Measurements from ENCODE around the gene STK24. TPM values are rescaled to one million over a fixed set of nuclear protein-coding genes. Genes with fewer than 3 reads are reported as not detected.

STK24 gene
- total and polyA plus RNA-seq, 2 experiments from 2014 or later: 83.3 to 98.0 TPM

- Histone ChIP-seq H3K36me3 (no peaks in the 10 kb centered on the region), H3K4me1 (ENCODE audit: low read depth) (peaks cover 77% of the 10 kb centered on the region), H3K27ac (peak overlapping the region; percentile 98), H3K9me3 (ENCODE audit: low read depth) (no peaks in the 10 kb centered on the region), H3K27me3 (no peaks in the 10 kb centered on the region), H3K4me3 (no peak overlapping the region)
- no peak for TF ChIP-seq CTCF (IDR thresholded peaks at IDR 0.05; ENCODE audit: low read depth, low read length)
- peak; percentile 15 to 21 for DNase-seq (ENCODE audit: low read depth in 1 of 2, low spot score in 1 of 2)
Measured at GRCh38 chr13:98480915-98481877, 95.7 kb downstream of the STK24 start.

GRCh38 chr13:98479496-98480003 is 97.4 kb downstream of the STK24 start:
- Histone ChIP-seq H3K27me3 (no peaks in the 10 kb centered on the region), H3K4me1 (ENCODE audit: low read depth) (peaks cover 79% of the 10 kb centered on the region), H3K4me3 (no peak overlapping the region), H3K27ac (peak overlapping the region; percentile 98), H3K9me3 (ENCODE audit: low read depth) (no peaks in the 10 kb centered on the region), H3K36me3 (no peaks in the 10 kb centered on the region)
- no peak for TF ChIP-seq CTCF (IDR thresholded peaks at IDR 0.05; ENCODE audit: low read depth, low read length)
- DNase-seq (ENCODE audit: low read depth in 1 of 2, low spot score in 1 of 2): no peak

GRCh38 chr13:98478189-98479129 is 98.4 kb downstream of the STK24 start:
- Histone ChIP-seq H3K27ac (peak overlapping the region; percentile 98), H3K27me3 (no peaks in the 10 kb centered on the region), H3K4me3 (no peak overlapping the region), H3K9me3 (ENCODE audit: low read depth) (no peaks in the 10 kb centered on the region), H3K4me1 (ENCODE audit: low read depth) (peaks cover 71% of the 10 kb centered on the region), H3K36me3 (no peaks in the 10 kb centered on the region)
- TF ChIP-seq CTCF (IDR thresholded peaks at IDR 0.05; ENCODE audit: low read depth, low read length): no peak
- peak; percentile 27 to 33 for DNase-seq (ENCODE audit: low read depth in 1 of 2, low spot score in 1 of 2)

- H3K4me1 ChIP-seq (ENCODE audit: low read depth): peaks cover 52% of the 10 kb centered on the region
- DNase-seq (ENCODE audit: low read depth in 1 of 2, low spot score in 1 of 2): peak in 1 of 2 donors; percentile 82
- H3K27ac ChIP-seq: peak overlapping the region; percentile 25
- H3K4me3 ChIP-seq: no peak overlapping the region
- no peaks in the 10 kb centered on the region for H3K9me3 ChIP-seq (ENCODE audit: low read depth)
- H3K27me3 ChIP-seq: no peaks in the 10 kb centered on the region
- no peak for TF ChIP-seq CTCF (IDR thresholded peaks at IDR 0.05; ENCODE audit: low read depth, low read length)
- H3K36me3 ChIP-seq: no peaks in the 10 kb centered on the region
Measured at GRCh38 chr13:98476538-98476966, 100.4 kb downstream of the STK24 start.

- no peaks in the 10 kb centered on the region for H3K36me3 ChIP-seq
- DNase-seq (ENCODE audit: low read depth in 1 of 2, low spot score in 1 of 2): peak in 1 of 2 donors; percentile 23
- peaks cover 47% of the 10 kb centered on the region for H3K4me1 ChIP-seq (ENCODE audit: low read depth)
- no peaks in the 10 kb centered on the region for H3K9me3 ChIP-seq (ENCODE audit: low read depth)
- H3K4me3 ChIP-seq: no peak overlapping the region
- H3K27ac ChIP-seq: peak overlapping the region; percentile 25
- H3K27me3 ChIP-seq: no peaks in the 10 kb centered on the region
- no peak for TF ChIP-seq CTCF (IDR thresholded peaks at IDR 0.05; ENCODE audit: low read depth, low read length)
Measured at GRCh38 chr13:98476106-98476505, 100.8 kb downstream of the STK24 start.
